GM12878 (cell line): ENCODE results near the gene EIF2B5. TPM values are rescaled to one million over a fixed set of nuclear protein-coding genes. Genes with fewer than 3 reads are reported as not detected.
A peak's percentile ranks its signal among the peaks of the same experiment; 100 is the strongest.

Experiments
- ASH2L ChIP-seq: fragments of 300-600, 200-600 bp; sonication (generic); IDR thresholded peaks from 2 replicates; pipeline ENCODE4 v1.6.1; 2017; ENCODE audit warnings: low read depth, mild to moderate bottlenecking, borderline replicate concordance
- ATF7 ChIP-seq: fragments of 450-650 bp; IDR thresholded peaks from 2 replicates; pipeline ENCODE4 v1.6.1; 2016; ENCODE audit warnings: low read depth, mild to moderate bottlenecking
- CHD2 ChIP-seq: IDR thresholded peaks from 2 replicates; pipeline ENCODE4 v1.6.1; 2011; ENCODE audit warnings: low read depth, low read length, improper control_type of control experiment, borderline replicate concordance
- ESRRA ChIP-seq: IDR thresholded peaks from 2 replicates; pipeline ENCODE4 v1.6.1; 2012; ENCODE audit warnings: mild to moderate bottlenecking, low read length, improper control_type of control experiment
- FOXM1 ChIP-seq: IDR thresholded peaks from 2 replicates; pipeline ENCODE4 v1.6.1; 2012; ENCODE audit warnings: low read depth, mild to moderate bottlenecking, inconsistent platforms, low read length, moderate library complexity
- IKZF2 ChIP-seq, 2 experiments: fragments of 450-650 bp; IDR thresholded peaks; 2 replicates each; pipeline ENCODE4 v1.6.1; 2017; ENCODE audit warnings: mild to moderate bottlenecking in 2 of 2, moderate library complexity in 2 of 2
- KLF5 ChIP-seq: fragments of 450-650 bp; IDR thresholded peaks from 2 replicates; pipeline ENCODE4 v1.6.1; 2014; ENCODE audit warnings: mild to moderate bottlenecking; ENCODE audit not compliant: partially characterized antibody
- MYC ChIP-seq: IDR thresholded peaks from 2 replicates; pipeline ENCODE4 v1.6.1; 2011; ENCODE audit warnings: mild to moderate bottlenecking, low read length, moderate library complexity, inconsistent platforms; ENCODE audit not compliant: insufficient read depth, insufficient replicate concordance, insufficient read length, severe bottlenecking
- PAX5 ChIP-seq: IDR thresholded peaks from 2 replicates; pipeline ENCODE4 v1.6.1; 2011; ENCODE audit warnings: low read depth, low read length, borderline replicate concordance
- RBBP5 ChIP-seq: fragments of 200-600 bp; sonication (generic); conservative IDR thresholded peaks from 2 replicates; pipeline ENCODE4 v1.6.1; 2016
- RELA ChIP-seq: fragments of 450-650 bp; IDR thresholded peaks from 2 replicates; pipeline ENCODE4 v1.8.0; 2014; ENCODE audit warnings: borderline replicate concordance; ENCODE audit not compliant: partially characterized antibody
- RFX5 ChIP-seq: IDR thresholded peaks from 2 replicates; pipeline ENCODE4 v1.6.1; 2011; ENCODE audit warnings: low read depth, low read length, improper control_type of control experiment
- RUNX3 ChIP-seq: IDR thresholded peaks from 2 replicates; pipeline ENCODE4 v1.6.1; 2012; ENCODE audit warnings: low read length, inconsistent platforms
- SMARCA5 ChIP-seq: fragments of 450-650 bp; IDR thresholded peaks from 2 replicates; pipeline ENCODE4 v1.6.1; 2017; ENCODE audit warnings: mild to moderate bottlenecking
- SUPT20H ChIP-seq: IDR thresholded peaks from 2 replicates; pipeline ENCODE4 v1.6.1; 2011; ENCODE audit warnings: low read depth, mild to moderate bottlenecking, low read length, moderate library complexity, borderline replicate concordance; ENCODE audit not compliant: control insufficient read depth
- TCF3 ChIP-seq: IDR thresholded peaks from 2 replicates; pipeline ENCODE4 v1.6.1; 2012; ENCODE audit warnings: low read depth, mild to moderate bottlenecking, low read length, borderline replicate concordance; ENCODE audit not compliant: insufficient read depth
- ZBTB40 ChIP-seq: fragments of 450-650 bp; IDR thresholded peaks from 2 replicates; pipeline ENCODE4 v1.6.1; 2016; ENCODE audit warnings: mild to moderate bottlenecking, moderate library complexity, borderline replicate concordance
- ZNF384 ChIP-seq: IDR thresholded peaks from 2 replicates; pipeline ENCODE4 v1.6.1; 2012; ENCODE audit warnings: low read depth, mild to moderate bottlenecking, low read length, improper control_type of control experiment, borderline replicate concordance
- polyA plus RNA-seq, 11 experiments: library from polyadenylated mRNA; depleted of rRNA in 4 of 11; unstranded in 6 of 11; stranded (reverse) in 5 of 11; fragments of >200 nt; fragmentation: Nextera tagmentation in 4 of 11; fragmentation: Illumina TruSeq in 1 of 11; extraction: Ambion mirVana in 4 of 11; extraction: Trizol in 1 of 11; gene quantifications; 1 replicate in 1 of 11; 2 replicates in 10 of 11; pipeline versions ENCODE4 v1.2.1 to v1.2.3, GENCODE V29; 2011 to 2016; ENCODE audit warnings: inconsistent platforms in 2 of 11, missing spikeins in 2 of 11, low read depth in 1 of 11
- total RNA-seq, 4 experiments: library from RNA; depleted of rRNA in 3 of 4; stranded (reverse); fragments of >200 nt in 3 of 4; fragmentation: Illumina TruSeq in 1 of 4; extraction: Trizol in 1 of 4; gene quantifications; 2 replicates each; pipeline versions ENCODE4 v1.2.1 to v1.2.3, GENCODE V29; 2013 to 2021
- TF ChIP-seq, protein P1 (sequence below): fragments of 150-350 bp; IDR thresholded peaks from 2 replicates; pipeline ENCODE4 v1.6.1; 2014; ENCODE audit warnings: mild to moderate bottlenecking, low read depth, low read length
- TF ChIP-seq, protein P2 (sequence below): fragments of 450-650 bp; IDR thresholded peaks from 2 replicates; pipeline ENCODE4 v1.6.1; 2016; ENCODE audit warnings: mild to moderate bottlenecking
- TF ChIP-seq, protein P3 (sequence below), 3 experiments: IDR thresholded peaks in 2 of 3; conservative IDR thresholded peaks in 1 of 3; 2 replicates each; pipeline ENCODE4 v1.5.1; 2011; ENCODE audit warnings: low read depth in 3 of 3, low read length in 3 of 3, mild to moderate bottlenecking in 3 of 3, control low read depth in 2 of 3, moderate library complexity in 2 of 3, inconsistent platforms in 1 of 3, mixed read lengths in 1 of 3; ENCODE audit not compliant: control insufficient read depth in 2 of 3, insufficient read depth in 1 of 3; ENCODE audit errors: extremely low read depth in 1 of 3

EIF2B5 gene
- total and polyA plus RNA-seq, 10 of the 15 experiments (the other 5 are each of a cell fraction or from before 2014, with no cell fraction given), result 13.7 to 82.7 (median 52.2) TPM

GRCh38 chr3:184174646-184175492 lies 39.7 kb downstream of the EIF2B5 start, which contains the start of gene AP2M1 (continued):
- TF ChIP-seq MYC (no peak), IKZF2 (IDR thresholded peaks at IDR 0.05) (0 out of 4 replicates have a peak, but pooled peaks of 1 of the 2 experiments have one; percentile 14), ESRRA (no peak), SMARCA5 (peak; percentile 68), CHD2 (peak; percentile 77; the same call in 1 of the 2 replicates), KLF5 (no peak), ATF7 (0 out of 2 replicates have a peak, but pooled peaks have one; percentile 29), ZNF384 (no peak), RFX5 (no peak), SUPT20H (no peak), ZBTB40 (peak; percentile 76; the same call in 1 of the 2 replicates), RELA (no peak), RUNX3 (peak; percentile 52), PAX5 (no peak), RBBP5 (no peak), TCF3 (no peak), FOXM1 (no peak), ASH2L (no peak)
- TF ChIP-seq, protein P1, sequence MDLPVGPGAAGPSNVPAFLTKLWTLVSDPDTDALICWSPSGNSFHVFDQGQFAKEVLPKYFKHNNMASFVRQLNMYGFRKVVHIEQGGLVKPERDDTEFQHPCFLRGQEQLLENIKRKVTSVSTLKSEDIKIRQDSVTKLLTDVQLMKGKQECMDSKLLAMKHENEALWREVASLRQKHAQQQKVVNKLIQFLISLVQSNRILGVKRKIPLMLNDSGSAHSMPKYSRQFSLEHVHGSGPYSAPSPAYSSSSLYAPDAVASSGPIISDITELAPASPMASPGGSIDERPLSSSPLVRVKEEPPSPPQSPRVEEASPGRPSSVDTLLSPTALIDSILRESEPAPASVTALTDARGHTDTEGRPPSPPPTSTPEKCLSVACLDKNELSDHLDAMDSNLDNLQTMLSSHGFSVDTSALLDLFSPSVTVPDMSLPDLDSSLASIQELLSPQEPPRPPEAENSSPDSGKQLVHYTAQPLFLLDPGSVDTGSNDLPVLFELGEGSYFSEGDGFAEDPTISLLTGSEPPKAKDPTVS, result no peak
- TF ChIP-seq, protein P2, sequence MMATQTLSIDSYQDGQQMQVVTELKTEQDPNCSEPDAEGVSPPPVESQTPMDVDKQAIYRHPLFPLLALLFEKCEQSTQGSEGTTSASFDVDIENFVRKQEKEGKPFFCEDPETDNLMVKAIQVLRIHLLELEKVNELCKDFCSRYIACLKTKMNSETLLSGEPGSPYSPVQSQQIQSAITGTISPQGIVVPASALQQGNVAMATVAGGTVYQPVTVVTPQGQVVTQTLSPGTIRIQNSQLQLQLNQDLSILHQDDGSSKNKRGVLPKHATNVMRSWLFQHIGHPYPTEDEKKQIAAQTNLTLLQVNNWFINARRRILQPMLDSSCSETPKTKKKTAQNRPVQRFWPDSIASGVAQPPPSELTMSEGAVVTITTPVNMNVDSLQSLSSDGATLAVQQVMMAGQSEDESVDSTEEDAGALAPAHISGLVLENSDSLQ, result no peak
- TF ChIP-seq, protein P3, sequence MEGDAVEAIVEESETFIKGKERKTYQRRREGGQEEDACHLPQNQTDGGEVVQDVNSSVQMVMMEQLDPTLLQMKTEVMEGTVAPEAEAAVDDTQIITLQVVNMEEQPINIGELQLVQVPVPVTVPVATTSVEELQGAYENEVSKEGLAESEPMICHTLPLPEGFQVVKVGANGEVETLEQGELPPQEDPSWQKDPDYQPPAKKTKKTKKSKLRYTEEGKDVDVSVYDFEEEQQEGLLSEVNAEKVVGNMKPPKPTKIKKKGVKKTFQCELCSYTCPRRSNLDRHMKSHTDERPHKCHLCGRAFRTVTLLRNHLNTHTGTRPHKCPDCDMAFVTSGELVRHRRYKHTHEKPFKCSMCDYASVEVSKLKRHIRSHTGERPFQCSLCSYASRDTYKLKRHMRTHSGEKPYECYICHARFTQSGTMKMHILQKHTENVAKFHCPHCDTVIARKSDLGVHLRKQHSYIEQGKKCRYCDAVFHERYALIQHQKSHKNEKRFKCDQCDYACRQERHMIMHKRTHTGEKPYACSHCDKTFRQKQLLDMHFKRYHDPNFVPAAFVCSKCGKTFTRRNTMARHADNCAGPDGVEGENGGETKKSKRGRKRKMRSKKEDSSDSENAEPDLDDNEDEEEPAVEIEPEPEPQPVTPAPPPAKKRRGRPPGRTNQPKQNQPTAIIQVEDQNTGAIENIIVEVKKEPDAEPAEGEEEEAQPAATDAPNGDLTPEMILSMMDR (IDR thresholded peaks at IDR 0.05 in 2 of 3, conservative IDR thresholded peaks at IDR 0.05 in 1 of 3; ENCODE audit: control insufficient read depth in 2 of 3, extremely low read depth in 1 of 3, insufficient read depth in 1 of 3, low read depth in 3 of 3, low read length in 3 of 3), result 0 out of 6 replicates have a peak, but pooled peaks of 1 of the 3 experiments have one; percentile 5
